ENCODE data around the gene NLRC5. TPM values are rescaled to one million over a fixed set of nuclear protein-coding genes. Genes with fewer than 3 reads are reported as not detected.

The NLRC5 gene
- total RNA-seq, 2 donors from 2014 or later = 8.3 to 23.4 TPM

GRCh38 chr16:57111420-57111819 lies 122.1 kb downstream of the NLRC5 start:
- ATAC-seq (no peak), DNase-seq (no peak)
- H3K4me3 ChIP-seq = no peak overlapping the region
- H3K4me1 ChIP-seq = no peaks in the 10 kb centered on the region
- 87 to 100% methylated on average over 2 of the region's 2 CpGs for WGBS, 2 donors
- no peak for TF ChIP-seq POLR2A (IDR thresholded peaks at IDR 0.05)
- TF ChIP-seq, protein P1, sequence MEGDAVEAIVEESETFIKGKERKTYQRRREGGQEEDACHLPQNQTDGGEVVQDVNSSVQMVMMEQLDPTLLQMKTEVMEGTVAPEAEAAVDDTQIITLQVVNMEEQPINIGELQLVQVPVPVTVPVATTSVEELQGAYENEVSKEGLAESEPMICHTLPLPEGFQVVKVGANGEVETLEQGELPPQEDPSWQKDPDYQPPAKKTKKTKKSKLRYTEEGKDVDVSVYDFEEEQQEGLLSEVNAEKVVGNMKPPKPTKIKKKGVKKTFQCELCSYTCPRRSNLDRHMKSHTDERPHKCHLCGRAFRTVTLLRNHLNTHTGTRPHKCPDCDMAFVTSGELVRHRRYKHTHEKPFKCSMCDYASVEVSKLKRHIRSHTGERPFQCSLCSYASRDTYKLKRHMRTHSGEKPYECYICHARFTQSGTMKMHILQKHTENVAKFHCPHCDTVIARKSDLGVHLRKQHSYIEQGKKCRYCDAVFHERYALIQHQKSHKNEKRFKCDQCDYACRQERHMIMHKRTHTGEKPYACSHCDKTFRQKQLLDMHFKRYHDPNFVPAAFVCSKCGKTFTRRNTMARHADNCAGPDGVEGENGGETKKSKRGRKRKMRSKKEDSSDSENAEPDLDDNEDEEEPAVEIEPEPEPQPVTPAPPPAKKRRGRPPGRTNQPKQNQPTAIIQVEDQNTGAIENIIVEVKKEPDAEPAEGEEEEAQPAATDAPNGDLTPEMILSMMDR (IDR thresholded peaks at IDR 0.05) = no peak
- H3K9me3 ChIP-seq = no peaks in the 10 kb centered on the region
- H3K27ac ChIP-seq = no peak overlapping the region
- H3K27me3 ChIP-seq = no peaks in the 10 kb centered on the region
- no peaks in the 10 kb centered on the region for H3K36me3 ChIP-seq (replicated peaks in 1 of 2; ENCODE audit: insufficient read depth in 1 of 2, low read depth in 2 of 2)
- intact Hi-C loops (cut with DNase I) = no loop called here

- TF ChIP-seq, protein P1 (IDR thresholded peaks at IDR 0.05) = no peak
- no peak for TF ChIP-seq POLR2A (IDR thresholded peaks at IDR 0.05)
These were observed 123.2 kb downstream of the NLRC5 start for GRCh38 chr16:57112403-57113041.

DNA sequence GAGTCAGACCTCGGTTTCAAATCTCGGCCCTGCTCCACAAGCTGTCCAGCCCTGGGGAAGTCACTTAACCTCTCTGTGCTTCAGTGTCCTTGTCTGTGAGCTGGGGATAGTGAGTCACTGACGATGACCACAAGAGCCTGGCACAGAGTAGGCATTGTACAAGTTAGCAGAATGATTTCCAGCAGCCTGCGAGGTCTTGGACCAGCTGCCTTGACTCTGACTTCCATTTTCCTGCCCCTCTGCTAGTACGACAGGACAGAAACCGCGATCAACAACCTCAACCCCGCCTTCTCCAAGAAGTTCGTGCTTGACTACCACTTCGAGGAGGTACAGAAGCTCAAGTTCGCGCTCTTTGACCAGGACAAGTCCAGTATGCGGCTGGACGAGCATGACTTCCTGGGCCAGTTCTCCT lies 123.7 kb downstream of the NLRC5 start:
- TF ChIP-seq, protein P1 (IDR thresholded peaks at IDR 0.05) = no peak
- no peak for TF ChIP-seq POLR2A (IDR thresholded peaks at IDR 0.05)
- no peak overlapping the region for H3K4me3 ChIP-seq
- H3K27ac ChIP-seq = no peak overlapping the region
- H3K9me3 ChIP-seq = no peaks in the 10 kb centered on the region
- intact Hi-C loops (cut with DNase I) = no loop called here
- ATAC-seq (no peak), DNase-seq (no peak)
- 89 to 92% methylated on average over 7 to 14 of the region's 14 CpGs for WGBS, 2 donors
- no peaks in the 10 kb centered on the region for H3K27me3 ChIP-seq
- no peaks in the 10 kb centered on the region for H3K36me3 ChIP-seq (replicated peaks in 1 of 2; ENCODE audit: insufficient read depth in 1 of 2, low read depth in 2 of 2)
- no peaks in the 10 kb centered on the region for H3K4me1 ChIP-seq

More at GRCh38 chr16:57112403-57113041, 123.2 kb downstream of the NLRC5 start:
- 75 to 80% methylated on average over 7 to 10 of the region's 10 CpGs for WGBS, 2 donors
- DNase-seq = no peak
- intact Hi-C loops (cut with DNase I) = no loop called here
- no peak overlapping the region for H3K4me3 ChIP-seq
- no peaks in the 10 kb centered on the region for H3K36me3 ChIP-seq (replicated peaks in 1 of 2; ENCODE audit: insufficient read depth in 1 of 2, low read depth in 2 of 2)
- H3K4me1 ChIP-seq = no peaks in the 10 kb centered on the region
- ATAC-seq = no peak
- H3K27ac ChIP-seq = no peak overlapping the region
- no peaks in the 10 kb centered on the region for H3K9me3 ChIP-seq
- H3K27me3 ChIP-seq = no peaks in the 10 kb centered on the region

- H3K36me3 ChIP-seq (replicated peaks in 1 of 2; ENCODE audit: insufficient read depth in 1 of 2, low read depth in 2 of 2) = no peaks in the 10 kb centered on the region
These were observed 124.3 kb downstream of the NLRC5 start for GRCh38 chr16:57113664-57114063.

More at GRCh38 chr16:57113664-57114063, 124.3 kb downstream of the NLRC5 start:
- Histone ChIP-seq H3K27ac (no peak overlapping the region), H3K4me1 (no peaks in the 10 kb centered on the region), H3K27me3 (no peaks in the 10 kb centered on the region), H3K9me3 (no peaks in the 10 kb centered on the region), H3K4me3 (no peak overlapping the region)
- 85 to 100% methylated on average over 1 to 5 of the region's 5 CpGs for WGBS, 2 donors
- TF ChIP-seq POLR2A (IDR thresholded peaks at IDR 0.05) = no peak
- TF ChIP-seq, protein P1 (IDR thresholded peaks at IDR 0.05) = no peak
- intact Hi-C loops (cut with DNase I) = no loop called here
- DNase-seq (no peak), ATAC-seq (no peak)

Measured in body of pancreas (tissue), 4 donors.